DMS153 (cell line): ENCODE results near the gene TLNRD1.
"Not testable (repeated sequence)": the region's sequence is repeated elsewhere in the genome, so short reads cannot be mapped to it uniquely, and the experiment has no call there.

Experiments
- DNase-seq: peaks from one replicate; lab custom pipeline; 2025; lab: John Stamatoyannopoulos, UW

The TLNRD1 gene

DNA sequence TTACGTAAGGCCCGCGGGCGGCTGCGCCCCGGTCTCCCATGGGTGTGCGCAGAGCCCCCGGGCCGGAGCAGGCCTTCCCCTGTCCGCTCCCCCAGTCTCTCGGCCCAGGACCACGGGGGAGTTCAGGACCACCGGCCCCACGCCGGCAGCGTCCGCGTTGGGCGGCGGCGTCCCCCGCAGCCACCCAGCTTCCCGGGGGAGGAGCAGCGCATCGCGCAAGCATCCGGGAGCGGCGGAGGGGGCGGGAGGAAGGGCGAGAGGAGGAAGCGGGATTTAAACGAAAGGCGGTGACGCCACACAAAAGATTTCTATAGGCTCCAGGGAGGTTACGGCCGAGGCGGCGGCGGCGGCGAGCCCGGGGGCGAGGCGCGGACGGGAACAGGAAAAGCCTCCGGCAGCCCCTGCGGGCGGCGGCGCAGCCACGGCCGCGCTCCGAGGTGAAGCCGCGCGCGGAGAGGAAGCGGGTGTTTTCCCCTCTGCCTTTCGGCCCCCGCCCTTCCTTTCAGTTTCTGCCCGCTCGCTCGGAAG, at the start of gene TLNRD1:
TLNRD1 (plus strand) TSS at position 300 of the 528 bp plus-strand sequence. CDS start 1,349 bp downstream, outside the sequence.
- DNase-seq: peak; percentile 55

DNA sequence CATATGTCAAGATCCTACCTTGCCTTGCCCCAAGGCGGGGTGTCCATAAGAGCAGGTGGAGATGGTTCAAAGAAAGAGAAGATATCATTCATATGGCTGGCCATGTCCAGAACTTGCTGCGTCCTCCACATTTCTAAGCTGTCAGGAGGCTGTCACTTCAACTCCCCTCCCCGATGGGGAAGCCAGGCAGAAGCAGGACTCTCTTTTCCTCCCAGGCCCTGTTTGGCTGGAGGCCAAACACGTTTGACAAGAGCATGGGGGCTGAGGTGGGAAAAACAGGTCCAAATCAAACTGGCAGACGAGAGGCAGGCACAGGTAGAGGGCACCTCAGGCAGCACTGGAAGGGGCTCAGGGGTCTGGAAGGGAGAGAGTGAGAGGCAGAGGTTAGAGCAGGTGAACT, 48.8 kb upstream of the TLNRD1 start:
- no peak for DNase-seq

DNA sequence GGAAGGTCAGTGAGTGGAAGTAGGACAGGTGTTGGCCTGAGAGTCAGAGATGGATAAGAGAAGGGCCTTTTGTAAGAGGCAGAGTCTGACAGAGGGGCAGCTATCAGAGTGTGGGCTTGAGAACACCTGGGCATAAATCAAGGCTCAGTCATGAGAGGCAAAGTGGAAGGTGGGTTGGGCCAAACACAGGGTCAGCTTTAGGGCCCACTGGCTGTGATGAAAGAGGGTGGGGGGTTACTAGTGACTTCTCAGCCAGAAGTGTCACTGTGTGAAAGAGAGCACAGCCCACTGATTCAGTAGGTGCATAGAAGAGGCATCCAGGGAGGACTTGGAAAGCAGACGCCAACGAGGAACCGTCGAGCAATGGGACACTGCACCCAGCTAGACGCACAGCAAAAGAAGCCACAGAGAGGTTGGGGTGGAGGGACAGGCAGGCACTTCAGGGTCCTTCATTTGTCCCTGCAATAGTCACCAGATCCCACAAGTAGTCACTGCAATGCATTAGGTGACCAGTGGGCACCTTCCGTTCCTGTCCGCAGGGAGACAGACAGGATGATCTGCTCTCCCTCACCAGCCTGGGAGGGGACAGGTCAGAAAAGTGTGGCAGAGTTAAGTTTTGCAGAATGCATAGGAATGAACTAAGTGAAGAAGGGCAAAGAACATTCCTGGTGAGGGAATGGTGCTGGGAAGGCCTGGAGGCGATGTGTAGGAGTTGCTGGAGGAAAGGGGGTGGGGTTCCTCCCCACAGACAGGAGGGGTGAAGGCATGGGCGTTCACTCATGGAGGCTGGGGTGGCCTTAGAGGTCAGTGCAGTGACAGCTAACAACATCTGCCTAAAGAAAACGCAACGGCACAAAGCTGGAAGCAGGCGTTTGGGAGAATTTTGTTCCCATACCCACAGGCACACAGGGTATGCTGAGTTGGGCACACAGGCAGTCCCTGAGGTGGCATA, 47.4 kb upstream of the TLNRD1 start:
- no peak for DNase-seq

DNA sequence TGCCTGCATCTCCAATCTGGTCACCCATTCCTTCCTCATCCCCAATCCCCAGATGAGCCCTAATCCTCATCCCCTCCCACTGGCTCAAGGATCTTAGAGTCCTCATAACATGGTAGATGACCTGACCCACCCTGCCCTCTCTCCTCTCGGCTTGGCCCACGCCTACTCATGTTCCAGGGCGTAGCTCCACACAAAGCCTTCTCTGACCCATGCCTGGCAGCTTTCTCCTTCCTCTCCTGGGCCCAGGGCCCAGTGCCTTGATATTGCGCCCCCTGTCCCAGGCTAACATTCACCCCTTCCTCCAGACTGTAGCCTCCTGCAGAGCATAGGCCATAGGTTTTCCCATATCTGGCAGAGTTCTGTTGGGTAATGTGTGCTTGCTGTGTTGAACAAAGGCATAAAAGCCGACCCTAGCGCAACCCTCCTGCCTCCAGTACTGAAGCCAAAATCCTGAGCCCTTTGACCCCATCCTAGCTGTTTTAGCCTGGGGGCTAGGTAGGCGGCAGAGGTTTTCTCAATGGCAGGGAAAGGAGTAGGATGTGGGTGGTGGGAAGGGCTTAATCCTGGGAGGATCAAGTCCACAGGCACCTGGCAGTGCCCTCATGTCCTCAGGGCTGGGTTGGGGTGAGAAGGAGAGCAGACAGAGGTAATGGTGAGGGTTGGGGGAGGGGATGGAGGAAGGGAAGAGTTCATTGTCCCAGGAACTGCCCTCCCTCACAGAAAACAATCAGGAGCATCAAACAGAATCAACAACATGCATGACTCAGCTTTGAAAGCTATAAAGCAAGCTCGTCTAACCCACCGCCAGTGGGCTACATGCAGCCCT, 46.6 kb upstream of the TLNRD1 start:
- peak; percentile 20 for DNase-seq

DNA sequence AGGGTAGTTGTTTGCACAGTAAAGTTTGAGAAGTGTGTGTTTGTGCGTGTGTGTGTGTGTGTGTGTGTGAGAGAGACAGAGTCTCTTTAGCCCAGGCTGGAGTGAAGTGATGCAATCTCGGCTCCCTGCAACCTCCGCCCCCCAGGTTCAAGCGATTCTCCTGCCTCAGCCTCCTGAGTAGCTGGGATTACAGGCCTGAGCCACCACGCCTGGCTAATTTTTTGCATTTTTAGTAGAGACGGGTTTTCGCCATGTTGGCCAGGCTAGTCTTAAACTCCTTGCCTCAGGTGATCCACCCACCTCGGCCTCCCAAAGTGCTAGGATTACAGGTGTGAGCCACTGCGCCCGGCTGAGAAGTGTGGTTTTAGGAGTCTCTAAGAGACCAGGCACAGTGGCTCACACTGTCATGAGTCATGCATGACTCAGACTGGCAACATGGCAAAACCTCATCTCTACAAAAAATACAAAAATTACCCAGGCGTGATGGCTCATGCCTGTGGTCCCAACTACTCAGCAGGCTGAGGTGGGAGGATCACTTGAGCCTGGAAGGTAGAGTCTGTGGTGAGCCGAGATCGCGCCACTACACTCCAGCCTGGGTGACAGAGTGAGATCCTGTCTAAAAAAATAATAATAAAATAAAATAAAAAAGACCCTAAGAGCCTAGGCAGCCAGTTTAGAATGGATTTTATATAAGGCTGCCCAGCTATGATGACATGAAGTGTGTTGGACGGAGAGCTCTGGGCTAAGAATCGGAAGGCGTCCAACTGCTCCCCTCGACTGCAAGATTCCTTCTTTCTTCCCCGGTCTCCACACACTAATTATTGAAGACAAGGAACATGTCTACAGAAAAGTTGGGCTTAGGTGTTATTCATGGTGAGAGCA, 44.9 kb upstream of the TLNRD1 start:
- DNase-seq: not testable (repeated sequence)

GRCh38 chr15:80957556-80957955, 43.2 kb upstream of the TLNRD1 start:
- no peak for DNase-seq

- DNase-seq: no peak
These were observed 42.7 kb upstream of the TLNRD1 start for GRCh38 chr15:80957976-80958375.

GRCh38 chr15:80958818-80959495, 41.8 kb upstream of the TLNRD1 start:
- no peak for DNase-seq

GRCh38 chr15:80965454-80965853, 35.3 kb upstream of the TLNRD1 start:
- DNase-seq: not testable (repeated sequence)

DNA sequence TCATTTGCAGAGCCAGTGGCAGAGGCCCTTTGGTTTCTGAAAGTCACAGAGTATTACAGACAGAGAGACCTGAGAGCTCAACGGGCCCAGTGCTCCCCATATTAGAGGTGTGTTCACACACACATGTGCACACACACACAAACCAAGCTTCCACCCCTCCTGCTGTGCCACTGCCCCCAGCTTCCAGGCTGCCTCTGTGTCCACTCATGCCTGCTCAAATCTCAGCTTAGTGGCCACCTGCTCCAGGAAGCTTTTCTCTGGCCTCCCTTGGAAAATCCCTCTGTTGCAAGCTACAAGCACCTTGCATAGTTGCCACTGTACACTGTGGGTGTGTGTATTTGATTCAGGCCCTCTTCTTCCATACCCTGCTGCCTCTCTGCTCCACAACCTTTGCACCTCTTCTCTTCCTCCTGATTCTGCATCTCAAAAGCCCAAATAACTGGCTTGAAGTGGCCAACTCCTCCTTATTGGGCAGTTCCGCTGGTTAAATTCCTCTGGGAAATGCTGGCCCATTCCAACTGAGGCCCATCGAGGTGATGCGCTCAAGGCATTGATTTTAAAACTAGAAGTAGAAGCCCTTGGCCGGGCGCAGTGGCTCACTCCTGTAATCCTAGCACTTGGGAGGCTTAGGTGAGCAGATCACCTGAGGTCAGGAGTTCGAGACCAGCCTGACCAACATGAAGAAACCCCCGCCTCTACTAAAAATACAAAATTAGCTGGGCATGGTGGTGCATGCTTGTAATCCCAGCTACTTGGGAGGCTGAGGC, 34.1 kb upstream of the TLNRD1 start:
- no peak for DNase-seq

DNA sequence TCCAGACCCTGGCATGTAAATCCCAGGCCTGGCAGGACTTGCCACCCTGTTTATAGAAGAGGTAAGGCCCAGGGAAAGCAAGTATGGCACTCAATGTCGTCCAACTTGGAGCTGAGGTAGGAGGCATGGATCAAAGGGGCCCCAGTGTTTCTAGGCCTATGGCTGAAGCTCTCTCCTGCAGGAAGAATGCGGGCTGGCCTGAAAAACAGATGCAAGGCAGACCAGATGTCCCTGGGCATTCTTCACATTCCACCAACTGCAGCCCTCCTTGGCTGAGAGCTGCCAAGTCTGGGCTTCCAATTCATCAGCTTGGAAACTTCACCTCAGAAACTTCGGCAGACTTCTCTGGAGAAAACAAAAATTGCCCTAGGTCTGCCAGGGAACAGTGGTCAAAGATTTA, 33.3 kb upstream of the TLNRD1 start:
- DNase-seq: no peak

- no peak for DNase-seq
These were observed 32.7 kb upstream of the TLNRD1 start for GRCh38 chr15:80967991-80968510.

GRCh38 chr15:80969316-80969715, 31.4 kb upstream of the TLNRD1 start:
- DNase-seq: no peak

DNA sequence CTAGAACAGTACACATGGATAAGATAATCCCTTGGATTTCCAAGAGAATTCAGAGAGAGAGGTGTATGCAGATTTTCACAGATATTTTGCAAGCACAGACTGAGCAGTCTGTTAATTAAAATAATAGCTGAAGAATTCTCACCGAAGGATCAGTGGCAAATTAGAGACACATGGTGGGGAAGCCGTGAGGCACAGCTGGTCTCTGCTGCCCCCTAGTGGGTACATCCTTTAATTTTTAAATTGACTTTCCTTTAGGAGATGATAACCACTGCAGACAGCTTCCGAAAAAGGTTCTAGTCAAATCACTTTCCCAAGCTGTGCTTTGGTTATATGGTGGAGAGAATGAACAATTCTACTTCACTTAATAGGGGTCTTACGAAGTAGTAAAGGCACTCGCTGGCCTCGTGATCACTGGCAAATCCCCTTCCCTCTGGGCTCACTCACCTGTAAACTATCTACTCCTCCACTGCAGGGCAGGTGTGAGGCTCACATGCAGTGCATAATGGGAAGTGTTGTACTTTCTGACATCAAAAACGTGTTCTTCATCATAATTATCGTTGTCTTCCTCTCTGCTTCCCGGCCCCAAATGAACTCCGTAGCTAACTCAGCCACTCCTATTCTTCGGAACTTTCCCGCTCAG, 30.6 kb upstream of the TLNRD1 start:
- DNase-seq: no peak

GRCh38 chr15:80970658-80971057, 30.1 kb upstream of the TLNRD1 start:
- DNase-seq: no peak

GRCh38 chr15:80971143-80971542, 29.6 kb upstream of the TLNRD1 start:
- no peak for DNase-seq

- no peak for DNase-seq
These were observed 28.4 kb upstream of the TLNRD1 start for GRCh38 chr15:80972276-80972675.

DNA sequence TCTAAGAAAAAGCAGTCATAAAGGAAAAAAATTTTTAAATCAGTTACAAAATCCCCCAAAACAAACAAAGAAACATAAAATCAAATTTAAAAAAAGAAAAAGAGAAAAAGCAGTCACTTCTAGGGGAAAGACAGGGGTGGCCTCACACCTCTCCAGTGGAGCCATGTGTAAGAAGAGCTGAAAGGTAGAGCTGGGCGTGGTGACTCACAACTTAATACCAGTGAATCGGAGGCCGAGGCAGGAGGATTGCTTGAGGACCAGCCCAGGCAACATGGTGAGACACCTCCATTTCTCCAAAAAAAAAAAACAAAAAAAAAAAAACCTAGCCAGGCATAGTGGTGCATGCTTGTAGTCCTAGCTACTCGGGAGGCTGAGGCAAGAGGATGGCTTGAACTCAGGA, 25.8 kb upstream of the TLNRD1 start:
- DNase-seq: no peak

DNA sequence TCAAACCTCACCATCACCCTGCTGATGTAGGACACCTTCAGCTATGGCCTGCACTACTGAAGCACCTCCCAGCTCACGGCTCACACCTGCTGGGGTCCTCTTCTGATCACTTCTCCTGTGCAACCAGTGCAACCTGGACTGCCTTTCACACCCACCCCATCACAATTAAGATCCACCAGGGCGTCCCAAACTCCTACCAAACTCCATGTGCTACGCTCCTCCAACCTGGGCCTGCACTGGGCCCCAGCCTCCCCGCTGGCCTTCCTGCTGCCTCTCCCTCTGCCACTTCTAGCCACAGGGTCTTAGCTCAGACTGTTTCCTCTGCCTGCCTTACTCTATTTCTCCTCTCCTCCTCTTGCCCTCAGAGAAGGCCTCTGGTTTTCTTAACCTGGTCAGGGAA, 23.9 kb upstream of the TLNRD1 start:
- no peak for DNase-seq
